Left hindlimb (tissue), 1 donor: ENCODE results near the gene FALEC.

Source experiments
- DNase-seq: peaks from one replicate; pipeline ENCODE4 v3.0.0-alpha.2; 2018

FALEC gene

GRCh38 chr1:150515328-150516049 lies at the start of gene FALEC:
FALEC (plus strand) TSS chr1:150515752.
- DNase-seq, result peak; percentile 97

- DNase-seq, result no peak
Observed at GRCh38 chr1:150466964-150467363, 48.6 kb upstream of the FALEC start.

GRCh38 chr1:150469291-150469690 lies 46.3 kb upstream of the FALEC start:
- no peak for DNase-seq

GRCh38 chr1:150472601-150473200 lies 42.9 kb upstream of the FALEC start:
- DNase-seq, result no peak

- no peak for DNase-seq
Observed at GRCh38 chr1:150473659-150474058, 41.9 kb upstream of the FALEC start.

- DNase-seq, result no peak
Observed at GRCh38 chr1:150474869-150475268, 40.7 kb upstream of the FALEC start.

GRCh38 chr1:150476754-150477153 lies 38.8 kb upstream of the FALEC start:
- DNase-seq, result no peak

GRCh38 chr1:150477320-150477719 lies 38.2 kb upstream of the FALEC start:
- no peak for DNase-seq

- no peak for DNase-seq
Observed at GRCh38 chr1:150477733-150478132, 37.8 kb upstream of the FALEC start.

GRCh38 chr1:150479370-150479769 lies 36.2 kb upstream of the FALEC start:
- DNase-seq, result no peak

GRCh38 chr1:150479927-150480352 lies 35.6 kb upstream of the FALEC start:
- no peak for DNase-seq

GRCh38 chr1:150484431-150484830 lies 31.1 kb upstream of the FALEC start:
- no peak for DNase-seq

- no peak for DNase-seq
Observed at GRCh38 chr1:150484861-150485260, 30.7 kb upstream of the FALEC start.

- DNase-seq, result peak; percentile 97
Observed at GRCh38 chr1:150486966-150487762, 28.4 kb upstream of the FALEC start, which contains the start of gene TARS2. TARS2 (plus strand) TSS chr1:150487419; CDS start chr1:150487451, 32 bp downstream.

GRCh38 chr1:150487763-150488115 lies 27.8 kb upstream of the FALEC start:
- no peak for DNase-seq

GRCh38 chr1:150493175-150493574 lies 22.4 kb upstream of the FALEC start:
- DNase-seq, result no peak

GRCh38 chr1:150498342-150498741 lies 17.2 kb upstream of the FALEC start:
- no peak for DNase-seq

- DNase-seq, result no peak
Observed at GRCh38 chr1:150505431-150505830, 10.1 kb upstream of the FALEC start.

- DNase-seq, result no peak
Observed at GRCh38 chr1:150507912-150508864, 7.4 kb upstream of the FALEC start, which contains the start of gene ECM1. ECM1 (plus strand) TSS chr1:150508109; CDS start chr1:150508210, 101 bp downstream.

- no peak for DNase-seq
Observed at GRCh38 chr1:150508982-150509381, 6.6 kb upstream of the FALEC start.

GRCh38 chr1:150511551-150511950 lies 4.0 kb upstream of the FALEC start:
- no peak for DNase-seq

- no peak for DNase-seq
Observed at GRCh38 chr1:150511985-150512660, 3.4 kb upstream of the FALEC start.
